Activated naive CD4-positive, alpha-beta T cell treated with anti-CD3 and anti-CD28 coated beads for 36 hours (primary cell): ENCODE measurements around the gene CKMT2. TPM values are rescaled to one million over a fixed set of nuclear protein-coding genes. Genes with fewer than 3 reads are reported as not detected.

ENCODE experiments used
- CTCF ChIA-PET: fragments of 350-600 bp; sonication (Branson Sonifier 250); formaldehyde crosslinking; loops from one replicate; lab custom pipeline; 2021; ENCODE audit warnings: antibody characterized with exemption; lab: Charles Lee
- DNase-seq: peaks from one replicate; pipeline ENCODE4 v3.0.0-alpha.2; 2020
- H3K27ac Mint-ChIP-seq: one replicate; pipeline ENCODE4 v1.8.0; 2021; ENCODE audit warnings: mild to moderate bottlenecking, mixed read lengths
- H3K27me3 Mint-ChIP-seq: one replicate; pipeline ENCODE4 v1.8.0; 2021; ENCODE audit warnings: low read depth, mixed read lengths
- H3K36me3 Mint-ChIP-seq: one replicate; pipeline ENCODE4 v1.8.0; 2021; ENCODE audit warnings: low read depth, mixed read lengths
- H3K4me1 Mint-ChIP-seq: one replicate; pipeline ENCODE4 v1.8.0; 2021; ENCODE audit warnings: low read depth, mixed read lengths
- H3K4me3 Mint-ChIP-seq: one replicate; pipeline ENCODE4 v1.8.0; 2021; ENCODE audit warnings: mild to moderate bottlenecking, moderate library complexity, mixed read lengths
- H3K9me3 Mint-ChIP-seq: one replicate; pipeline ENCODE4 v1.8.0; 2021; ENCODE audit warnings: mixed read lengths
- intact Hi-C: fragments of 100-400 bp; cut with micrococcal nuclease; formaldehyde crosslinking; loops from one replicate; pipeline ENCODE4 v1.15.1; 2023
- total RNA-seq, 2 experiments: library from RNA; stranded (reverse); gene quantifications; one replicate each; pipeline ENCODE4 v1.2.3, GENCODE V29; 2021

The CKMT2 gene
- total RNA-seq, 2 experiments from 2014 or later, result not detected

GRCh38 chr5:81225463-81225862, 7.7 kb upstream of the CKMT2 start:
- no peak overlapping the region for H3K27ac Mint-ChIP-seq
- no peaks in the 10 kb centered on the region for H3K27me3 Mint-ChIP-seq
- H3K9me3 Mint-ChIP-seq, result no peaks in the 10 kb centered on the region
- no peak for DNase-seq
- intact Hi-C loops, result no loop called here
- H3K4me1 Mint-ChIP-seq, result no peaks in the 10 kb centered on the region
- H3K36me3 Mint-ChIP-seq, result peaks cover 2% of the 10 kb centered on the region
- no peak overlapping the region for H3K4me3 Mint-ChIP-seq
- CTCF ChIA-PET, result interaction anchor here (1.2 kb wide), 1 partner anchor 74 kb away, joined by 6 read pairs; no protein-coding TSS in a partner anchor

- Mint-ChIP-seq H3K27me3 (no peaks in the 10 kb centered on the region), H3K4me3 (no peak overlapping the region), H3K4me1 (no peaks in the 10 kb centered on the region), H3K27ac (no peak overlapping the region), H3K36me3 (peaks cover 2% of the 10 kb centered on the region), H3K9me3 (no peaks in the 10 kb centered on the region)
- CTCF ChIA-PET, result interaction anchor here (0.6 to 1.2 kb wide), 2 partner anchors 22 to 73 kb away, joined by 3 to 6 read pairs; no protein-coding TSS in a partner anchor
- DNase-seq, result no peak
- intact Hi-C loops, result no loop called here
Observed at GRCh38 chr5:81226286-81226685, 6.8 kb upstream of the CKMT2 start.

GRCh38 chr5:81226949-81227348, 6.2 kb upstream of the CKMT2 start:
- Mint-ChIP-seq H3K9me3 (no peaks in the 10 kb centered on the region), H3K27ac (no peak overlapping the region), H3K4me3 (no peak overlapping the region), H3K4me1 (no peaks in the 10 kb centered on the region), H3K36me3 (peaks cover 2% of the 10 kb centered on the region), H3K27me3 (peaks cover under 1% of the 10 kb centered on the region)
- intact Hi-C loops, result no loop called here
- CTCF ChIA-PET, result no interaction called here
- DNase-seq, result no peak

GRCh38 chr5:81228084-81228483, 5.0 kb upstream of the CKMT2 start:
- peaks cover 2% of the 10 kb centered on the region for H3K36me3 Mint-ChIP-seq
- DNase-seq, result no peak
- peaks cover 3% of the 10 kb centered on the region for H3K27me3 Mint-ChIP-seq
- no peaks in the 10 kb centered on the region for H3K9me3 Mint-ChIP-seq
- CTCF ChIA-PET, result no interaction called here
- intact Hi-C loops, result no loop called here
- no peak overlapping the region for H3K4me3 Mint-ChIP-seq
- H3K27ac Mint-ChIP-seq, result no peak overlapping the region
- peaks cover 2% of the 10 kb centered on the region for H3K4me1 Mint-ChIP-seq

GRCh38 chr5:81230416-81230815, 2.7 kb upstream of the CKMT2 start:
- CTCF ChIA-PET, result interaction anchor here (2.6 kb wide), 1 partner anchor 69 kb away, joined by 5 read pairs; no protein-coding TSS in a partner anchor
- no peak for DNase-seq
- Mint-ChIP-seq H3K27me3 (peaks cover 3% of the 10 kb centered on the region), H3K9me3 (no peaks in the 10 kb centered on the region), H3K4me1 (peaks cover 14% of the 10 kb centered on the region), H3K27ac (peak overlapping the region; percentile 37), H3K4me3 (no peak overlapping the region), H3K36me3 (no peaks in the 10 kb centered on the region)
- intact Hi-C loops, result no loop called here

- Mint-ChIP-seq H3K27ac (no peak overlapping the region), H3K9me3 (no peaks in the 10 kb centered on the region), H3K27me3 (peaks cover 3% of the 10 kb centered on the region), H3K4me1 (peaks cover 14% of the 10 kb centered on the region), H3K4me3 (no peak overlapping the region), H3K36me3 (no peaks in the 10 kb centered on the region)
- CTCF ChIA-PET, result interaction anchor here (2.6 kb wide), 1 partner anchor 67 kb away, joined by 5 read pairs; no protein-coding TSS in a partner anchor
- DNase-seq, result no peak
- intact Hi-C loops, result no loop called here
Observed at GRCh38 chr5:81232464-81233079, 550 bp upstream of the CKMT2 start.

GRCh38 chr5:81234299-81234698, 1.2 kb downstream of the CKMT2 start:
- DNase-seq, result no peak
- intact Hi-C loops, result no loop called here
- Mint-ChIP-seq H3K4me1 (peaks cover 14% of the 10 kb centered on the region), H3K27ac (no peak overlapping the region), H3K9me3 (no peaks in the 10 kb centered on the region), H3K27me3 (peaks cover 3% of the 10 kb centered on the region), H3K4me3 (no peak overlapping the region), H3K36me3 (no peaks in the 10 kb centered on the region)
- CTCF ChIA-PET, result no interaction called here

- CTCF ChIA-PET, result interaction anchor here (0.7 kb wide), 1 partner anchor 64 kb away, joined by 3 read pairs; no protein-coding TSS in a partner anchor
- no peak overlapping the region for H3K4me3 Mint-ChIP-seq
- no peak for DNase-seq
- intact Hi-C loops, result no loop called here
- peaks cover 14% of the 10 kb centered on the region for H3K4me1 Mint-ChIP-seq
- H3K36me3 Mint-ChIP-seq, result no peaks in the 10 kb centered on the region
- H3K9me3 Mint-ChIP-seq, result no peaks in the 10 kb centered on the region
- H3K27ac Mint-ChIP-seq, result no peak overlapping the region
- H3K27me3 Mint-ChIP-seq, result peaks cover 3% of the 10 kb centered on the region
Observed at GRCh38 chr5:81234801-81235200, 1.7 kb downstream of the CKMT2 start.

- Mint-ChIP-seq H3K4me3 (no peak overlapping the region), H3K9me3 (no peaks in the 10 kb centered on the region), H3K4me1 (peaks cover 14% of the 10 kb centered on the region), H3K27me3 (peaks cover 3% of the 10 kb centered on the region), H3K36me3 (no peaks in the 10 kb centered on the region), H3K27ac (no peak overlapping the region)
- no peak for DNase-seq
- intact Hi-C loops, result no loop called here
- CTCF ChIA-PET, result interaction anchor here (0.7 kb wide), 1 partner anchor 63 kb away, joined by 3 read pairs; no protein-coding TSS in a partner anchor
Observed at GRCh38 chr5:81235287-81236072, 2.4 kb downstream of the CKMT2 start.

- no peak overlapping the region for H3K4me3 Mint-ChIP-seq
- no peak for DNase-seq
- CTCF ChIA-PET, result no interaction called here
- peaks cover 9% of the 10 kb centered on the region for H3K4me1 Mint-ChIP-seq
- H3K36me3 Mint-ChIP-seq, result no peaks in the 10 kb centered on the region
- no peaks in the 10 kb centered on the region for H3K9me3 Mint-ChIP-seq
- H3K27ac Mint-ChIP-seq, result no peak overlapping the region
- intact Hi-C loops, result no loop called here
- no peaks in the 10 kb centered on the region for H3K27me3 Mint-ChIP-seq
Observed at GRCh38 chr5:81238460-81238859, 5.3 kb downstream of the CKMT2 start.

GRCh38 chr5:81239613-81240012, 6.5 kb downstream of the CKMT2 start:
- Mint-ChIP-seq H3K4me1 (peaks cover 2% of the 10 kb centered on the region), H3K9me3 (no peaks in the 10 kb centered on the region), H3K27ac (no peak overlapping the region), H3K4me3 (no peak overlapping the region), H3K27me3 (no peaks in the 10 kb centered on the region), H3K36me3 (no peaks in the 10 kb centered on the region)
- intact Hi-C loops, result loop anchor here (10.0 kb wide), 1 partner anchor 55 kb away; no protein-coding TSS in a partner anchor
- CTCF ChIA-PET, result no interaction called here
- DNase-seq, result no peak

GRCh38 chr5:81241001-81241400, 7.9 kb downstream of the CKMT2 start:
- Mint-ChIP-seq H3K4me1 (no peaks in the 10 kb centered on the region), H3K4me3 (no peak overlapping the region), H3K27ac (no peak overlapping the region), H3K27me3 (no peaks in the 10 kb centered on the region), H3K36me3 (no peaks in the 10 kb centered on the region), H3K9me3 (no peaks in the 10 kb centered on the region)
- no peak for DNase-seq
- intact Hi-C loops, result loop anchor here (10.0 kb wide), 1 partner anchor 54 kb away; no protein-coding TSS in a partner anchor
- CTCF ChIA-PET, result interaction anchor here (1.2 kb wide), 1 partner anchor 59 kb away, joined by 3 read pairs; no protein-coding TSS in a partner anchor
